Activated naive CD4-positive, alpha-beta T cell treated with Interleukin-2 at 50 U/mL for 16 hours (primary cell): ENCODE data around the gene SDK2.
"Not testable (repeated sequence)": the region's sequence is repeated elsewhere in the genome, so short reads cannot be mapped to it uniquely, and the experiment has no call there.

Experiments used
- DNase-seq: peaks from one replicate; pipeline ENCODE4 v3.0.0-alpha.2; 2020

The SDK2 gene

DNA sequence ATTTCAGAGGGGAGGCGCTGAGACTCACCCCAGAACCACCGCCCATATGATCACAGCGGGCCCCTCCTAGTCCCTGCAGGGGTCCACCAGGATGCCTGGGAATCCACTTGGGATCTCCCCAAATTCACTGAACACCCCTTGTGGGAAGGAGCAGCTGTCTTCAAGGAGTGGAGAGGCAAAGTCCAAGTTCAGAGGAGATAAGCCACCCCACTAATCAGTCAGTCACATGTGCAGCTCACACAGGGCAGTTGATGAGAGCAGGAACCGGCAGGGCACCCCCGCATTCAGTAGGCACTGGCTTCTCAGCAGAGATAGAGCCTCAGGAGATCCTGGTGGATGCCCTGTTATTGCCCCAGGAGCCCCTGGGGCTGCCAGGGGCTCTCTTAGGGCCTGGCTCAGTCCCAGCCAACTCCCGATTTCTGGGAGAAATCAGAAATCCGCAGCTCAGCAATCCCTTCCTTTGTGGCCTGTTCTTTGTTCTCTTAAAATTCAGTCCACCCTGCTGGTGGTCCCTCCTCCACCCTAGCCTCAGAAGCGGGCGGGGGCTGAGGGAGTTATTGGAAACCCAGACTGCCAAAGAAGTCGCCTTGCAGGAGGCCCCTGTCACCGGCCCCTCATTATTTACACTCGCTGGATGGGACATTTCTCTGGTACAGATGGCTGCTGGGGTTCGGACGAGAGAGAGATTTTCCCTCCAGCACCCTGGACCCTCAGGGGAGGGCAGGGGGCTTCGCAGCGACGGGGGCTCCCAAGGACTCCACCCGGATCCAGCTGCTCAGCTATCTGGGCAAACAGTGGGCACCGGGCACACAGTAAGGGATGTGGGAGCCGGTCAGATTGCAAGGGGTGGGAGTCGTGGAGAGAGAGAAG is 334.3 kb downstream of the SDK2 start:
- no peak for DNase-seq

DNA sequence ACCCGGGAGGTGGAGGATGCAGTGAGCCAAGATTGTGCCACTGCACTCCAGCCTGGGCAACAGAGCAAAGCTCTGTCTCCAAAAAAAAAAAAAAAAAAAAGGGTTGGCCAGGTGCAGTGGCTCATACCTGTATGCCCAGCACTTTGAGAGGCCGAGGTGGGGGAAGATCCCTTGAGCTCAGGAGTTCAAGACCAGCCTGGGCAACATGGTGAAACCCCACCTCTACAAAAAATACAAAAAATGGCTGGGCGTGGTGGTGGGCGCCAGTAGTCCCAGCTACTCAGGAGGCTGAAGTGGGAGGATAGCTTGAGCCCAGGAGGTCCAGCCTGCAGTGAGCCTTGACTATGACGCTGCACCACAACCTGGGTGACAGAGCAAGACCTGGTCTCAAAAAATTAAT is 335.3 kb downstream of the SDK2 start:
- DNase-seq = not testable (repeated sequence)

DNA sequence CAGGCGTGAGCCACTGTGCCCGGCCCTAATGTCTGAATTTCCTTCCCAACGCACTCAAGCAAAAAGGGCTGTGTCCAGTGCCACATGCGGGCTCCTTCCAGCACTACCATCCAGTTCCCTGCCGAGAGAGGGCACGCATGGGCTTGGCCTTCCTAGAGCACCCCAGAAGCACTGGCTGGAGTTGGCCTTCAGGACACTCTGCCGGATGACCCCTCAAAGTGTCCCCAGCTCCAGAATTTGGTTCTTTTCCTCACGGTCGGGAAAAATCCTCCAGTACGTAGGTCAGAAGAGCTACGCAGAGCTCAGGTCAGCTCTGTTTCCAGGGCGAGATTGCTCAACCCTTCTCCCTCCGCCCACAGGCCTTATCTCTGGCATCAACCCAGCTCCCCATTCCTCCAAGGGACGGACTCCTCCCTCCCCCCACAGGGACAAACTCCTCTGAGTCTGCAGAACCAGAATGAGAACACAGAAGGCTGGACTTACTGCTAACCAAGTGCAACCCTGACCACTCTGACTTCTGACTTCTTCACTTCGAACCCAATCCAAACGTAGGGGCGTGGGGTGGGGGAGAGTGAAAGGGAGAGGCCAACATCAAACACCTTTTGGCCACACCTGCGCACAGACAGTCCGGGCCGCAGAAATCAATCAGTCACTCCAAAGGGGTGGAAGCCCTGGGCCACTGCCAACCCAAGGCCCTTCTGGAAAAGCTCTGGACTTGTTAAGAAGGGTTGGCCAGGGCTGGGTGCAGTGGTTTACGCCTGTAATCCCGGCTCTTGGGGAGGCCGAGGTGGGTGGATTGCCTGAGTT is 336.0 kb downstream of the SDK2 start:
- no peak for DNase-seq

DNA sequence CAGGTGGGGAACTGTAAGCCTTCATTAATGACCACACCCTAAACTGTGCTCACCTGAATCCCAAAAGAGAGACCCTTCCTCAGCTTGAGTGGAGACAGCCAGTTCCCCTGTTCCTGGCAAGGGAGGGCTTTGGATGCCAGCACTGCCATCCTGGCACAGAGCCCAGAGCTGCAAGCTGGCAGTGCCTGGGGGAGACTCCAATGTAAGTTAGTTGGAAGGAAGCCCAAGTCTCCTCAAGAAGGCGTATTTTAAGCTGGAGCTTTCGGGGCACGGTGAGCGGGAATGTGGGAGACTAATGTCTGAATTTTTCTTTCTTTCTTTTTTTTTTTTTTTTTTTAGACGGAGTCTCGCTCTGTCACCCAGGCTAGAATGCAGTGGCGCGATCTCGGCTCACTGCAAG is 337.1 kb downstream of the SDK2 start:
- DNase-seq = no peak

DNA sequence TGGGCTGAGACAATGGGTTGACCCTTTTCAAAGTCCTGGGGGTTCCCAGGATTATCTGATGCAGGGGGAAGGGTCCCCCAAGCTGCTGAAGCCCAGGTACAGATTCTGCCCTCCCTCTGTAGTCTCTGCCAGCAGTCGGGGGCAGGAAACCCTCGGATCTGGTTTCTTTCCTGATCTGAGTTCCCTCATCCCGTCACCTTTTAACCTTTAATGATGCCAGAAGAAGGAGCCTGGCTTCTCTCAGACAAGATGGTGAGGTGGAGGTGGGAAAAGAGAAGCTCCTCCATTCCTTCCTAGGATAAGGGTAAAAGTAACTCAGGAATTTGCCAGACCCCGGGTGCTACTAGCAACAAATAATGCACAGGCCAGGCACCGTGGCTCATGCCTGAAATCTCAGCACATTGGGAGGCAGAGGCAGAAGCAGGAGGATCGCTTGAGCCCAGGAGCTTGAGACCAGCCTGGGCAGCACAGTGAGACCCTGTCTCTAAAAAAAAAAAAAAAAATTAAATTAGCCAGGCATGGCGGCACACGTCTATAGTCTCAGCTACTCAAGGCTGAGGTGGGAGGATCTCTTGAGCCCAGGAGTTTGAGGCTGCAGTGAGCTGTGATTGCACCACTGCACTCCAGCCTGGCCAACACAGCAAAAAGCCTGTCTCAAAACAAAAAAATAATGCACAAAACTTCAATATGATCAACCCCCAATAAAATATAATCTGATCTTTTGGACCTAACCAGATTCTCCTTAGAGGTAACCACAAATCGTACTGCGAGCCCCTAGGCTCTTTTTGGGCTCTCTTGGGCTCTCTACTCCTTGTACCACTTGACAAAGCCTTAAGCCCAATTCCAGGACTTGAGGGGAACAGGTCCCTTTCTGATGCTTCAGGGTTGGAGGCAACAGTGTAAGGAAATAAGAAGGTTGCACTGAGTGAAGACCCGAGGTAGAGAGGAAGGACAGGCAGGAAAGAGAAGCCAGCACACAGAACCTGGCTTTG is 338.1 kb downstream of the SDK2 start:
- no peak for DNase-seq

DNA sequence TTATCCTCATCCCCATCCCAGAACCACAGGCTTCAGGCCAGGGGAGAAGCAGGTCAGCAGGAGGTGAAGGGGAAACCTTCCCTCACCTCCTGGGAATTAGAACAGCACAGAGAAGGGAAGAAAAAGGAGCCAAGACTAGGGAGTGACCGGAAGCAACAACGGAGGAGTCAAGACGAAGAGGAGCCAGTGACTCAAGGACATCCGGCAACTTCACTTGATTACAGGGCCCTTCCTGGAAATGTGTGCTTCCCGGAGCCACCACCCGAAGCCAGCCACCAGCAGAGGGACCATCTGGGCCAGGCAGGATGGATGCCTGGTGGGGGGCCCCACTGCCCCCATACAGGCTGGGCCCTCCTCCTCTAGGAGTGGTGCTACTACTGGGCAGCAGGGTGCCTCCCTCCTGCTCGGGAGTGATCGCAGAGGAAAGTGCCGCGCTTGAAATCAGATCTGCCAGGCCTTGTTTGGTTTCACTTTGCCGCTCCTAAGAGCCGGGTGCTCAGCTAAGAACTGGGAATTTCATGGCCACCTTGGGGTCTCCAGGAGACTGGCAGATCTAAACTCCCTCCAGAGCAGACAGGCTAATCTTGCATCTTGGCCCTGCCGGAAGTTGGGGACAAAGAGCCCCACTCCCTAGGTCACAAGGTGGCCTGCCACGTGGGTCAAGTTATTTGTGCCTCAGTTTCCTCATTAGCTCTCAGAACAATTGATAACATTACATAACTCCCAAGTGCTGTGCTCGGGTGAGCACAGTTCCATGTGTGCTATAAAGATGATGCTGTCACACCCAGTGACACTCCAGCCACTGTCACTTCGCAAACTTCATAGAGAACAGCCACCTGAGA is 339.1 kb downstream of the SDK2 start:
- no peak for DNase-seq

DNA sequence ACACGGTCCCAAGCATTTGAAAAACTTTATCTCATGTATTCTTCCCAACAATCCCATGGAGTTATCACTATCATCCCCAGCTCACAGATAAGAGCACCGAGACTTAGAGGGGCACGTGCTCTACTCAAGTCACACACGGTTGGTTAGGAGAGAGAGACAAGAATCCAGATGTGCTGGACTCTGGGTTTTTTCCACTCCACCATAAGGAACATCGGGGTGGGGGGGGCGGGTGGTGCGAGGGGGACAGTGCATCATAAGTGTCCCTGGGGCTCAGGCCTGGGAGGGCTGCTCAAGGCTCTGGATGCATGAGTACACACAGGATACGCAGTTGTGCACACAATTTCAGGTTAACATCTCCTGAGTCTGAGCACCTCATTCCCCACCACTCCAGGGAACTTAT is 339.8 kb downstream of the SDK2 start:
- no peak for DNase-seq

DNA sequence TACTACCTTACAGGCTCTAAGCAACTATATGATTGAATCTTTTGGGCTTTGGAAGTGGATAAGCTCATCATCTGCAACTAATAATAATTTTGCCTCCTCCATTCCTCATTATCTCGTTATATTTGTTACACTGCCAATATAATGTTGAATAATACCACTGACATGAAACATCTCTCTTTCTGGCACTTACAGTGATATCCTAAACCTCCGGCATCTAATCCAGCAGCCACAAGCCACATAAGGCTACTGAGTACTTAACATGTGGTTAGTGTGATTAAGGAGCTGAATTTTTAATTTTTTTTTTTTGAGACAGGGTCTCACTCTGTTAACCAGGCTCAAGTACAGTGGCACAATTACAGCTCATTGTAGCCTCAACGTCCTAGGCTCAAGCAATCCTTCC is 342.1 kb downstream of the SDK2 start:
- DNase-seq = no peak

DNA sequence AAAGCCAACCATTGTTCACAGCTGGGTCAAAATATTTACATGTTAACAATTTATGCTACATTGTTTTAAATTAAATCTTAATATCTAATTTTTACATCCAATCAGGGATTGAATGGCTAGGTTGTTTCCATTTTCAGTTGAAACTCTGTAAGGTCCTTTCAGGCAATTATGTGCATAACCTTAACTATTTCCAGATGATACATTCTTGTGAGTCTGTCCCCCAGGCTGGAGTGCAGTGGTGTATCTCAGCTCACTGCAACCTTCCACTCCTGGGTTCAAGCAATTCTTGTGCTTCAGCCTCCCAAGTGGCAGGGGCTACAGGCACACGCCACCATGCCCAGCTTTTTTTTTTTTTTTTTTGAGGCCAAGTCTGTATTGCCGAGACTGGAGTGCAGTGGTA is 342.9 kb downstream of the SDK2 start:
- no peak for DNase-seq

DNA sequence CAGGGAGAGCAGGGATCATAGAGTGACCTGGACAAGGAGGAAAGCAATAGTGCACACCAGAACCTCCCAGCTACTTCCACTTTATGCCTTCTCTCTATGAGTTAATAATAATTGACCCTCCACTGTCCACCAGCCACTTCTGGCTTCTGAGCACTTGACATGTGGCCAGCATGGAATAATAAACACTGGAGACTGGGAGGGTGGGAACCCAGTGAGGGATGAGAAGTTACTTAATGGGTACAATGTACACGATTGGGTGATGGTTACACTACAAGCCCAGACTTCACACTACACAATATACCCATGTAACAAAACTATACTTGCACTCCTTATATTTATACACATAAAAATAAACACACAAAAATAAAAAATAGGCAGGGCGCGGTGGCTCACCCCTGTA is 343.9 kb downstream of the SDK2 start:
- DNase-seq = no peak

DNA sequence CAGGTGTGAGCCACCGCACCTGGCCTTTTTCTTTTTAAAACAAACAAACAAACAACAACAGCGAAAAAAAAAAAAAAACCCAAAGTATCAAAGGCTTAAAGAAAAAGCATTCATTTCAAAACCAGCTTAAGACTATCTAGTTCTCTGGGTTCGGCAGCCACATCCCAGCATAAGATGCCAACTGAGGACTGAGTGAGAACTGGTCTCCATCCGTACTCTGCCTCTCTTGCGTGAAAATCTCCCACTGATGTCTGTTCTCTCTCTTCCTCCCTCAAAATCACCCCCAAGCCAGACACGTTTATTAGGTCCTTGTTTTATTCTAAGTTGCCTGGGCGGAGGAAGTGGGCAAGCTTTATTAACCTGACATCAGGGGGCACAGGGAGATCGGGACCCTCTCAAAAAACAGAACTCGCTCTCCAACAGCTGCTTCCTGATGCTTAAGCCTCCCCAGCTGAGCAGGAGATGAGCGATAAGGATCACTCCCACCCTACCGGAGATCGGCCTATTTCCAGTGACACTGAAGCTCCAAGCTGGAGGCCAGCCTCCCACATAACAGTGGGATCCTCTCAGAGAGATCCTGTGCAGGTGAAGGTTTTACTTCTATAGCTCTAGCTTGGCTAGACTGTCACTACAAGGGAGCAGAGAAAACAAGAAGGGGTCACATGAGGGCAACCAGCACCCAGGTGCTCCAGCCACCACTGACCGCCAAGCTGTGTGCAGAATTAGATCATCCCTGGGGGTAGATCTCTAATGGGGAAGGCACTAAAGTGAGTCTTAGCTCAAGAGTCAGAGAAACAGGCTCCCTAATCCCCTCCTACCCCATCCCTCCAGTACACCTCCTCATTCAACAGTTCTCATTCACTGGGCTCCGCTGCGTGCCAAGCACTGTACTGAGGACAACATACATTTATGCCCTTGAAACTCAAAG is 346.0 kb downstream of the SDK2 start:
- DNase-seq = no peak

DNA sequence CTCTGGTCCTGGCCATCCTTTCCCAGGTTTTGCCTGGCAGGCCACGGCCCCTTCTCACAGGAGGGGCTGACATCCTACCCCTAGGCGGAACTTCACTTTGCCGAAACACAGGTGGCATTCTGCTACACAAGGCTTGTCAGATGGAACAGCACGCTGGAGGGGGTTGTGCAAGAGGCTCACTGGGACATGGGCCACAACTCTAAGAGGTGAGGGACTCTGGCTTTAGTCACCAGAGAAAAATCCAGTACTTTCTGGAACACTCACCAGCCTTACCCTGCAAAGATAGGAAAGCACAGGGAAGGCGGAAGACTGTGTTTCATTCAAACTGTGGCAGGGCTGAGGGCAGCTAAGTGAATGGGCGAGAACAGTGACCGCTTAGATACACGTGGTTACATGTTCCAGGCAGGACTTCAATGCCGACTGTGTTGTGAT is 350.7 kb downstream of the SDK2 start:
- no peak for DNase-seq

DNA sequence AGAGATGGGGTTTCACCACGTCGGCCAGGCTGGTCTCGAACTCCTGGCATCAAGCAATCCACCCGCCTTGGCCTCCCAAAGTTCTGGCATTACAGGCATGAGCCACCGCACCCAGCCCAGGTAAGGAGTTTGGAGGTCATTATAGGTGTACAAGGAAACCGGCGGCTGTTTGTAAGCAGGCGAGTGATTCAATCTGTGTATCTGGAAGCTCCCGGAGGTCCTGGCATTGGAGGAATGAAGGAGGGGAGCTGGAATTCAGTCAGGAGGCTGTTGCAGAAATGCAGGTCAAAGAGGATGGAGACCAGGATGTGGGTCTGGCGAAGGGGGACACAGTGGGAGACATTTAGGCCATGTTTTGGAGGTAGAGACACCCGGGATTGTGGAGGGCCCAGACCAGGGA is 351.2 kb downstream of the SDK2 start:
- DNase-seq = no peak

DNA sequence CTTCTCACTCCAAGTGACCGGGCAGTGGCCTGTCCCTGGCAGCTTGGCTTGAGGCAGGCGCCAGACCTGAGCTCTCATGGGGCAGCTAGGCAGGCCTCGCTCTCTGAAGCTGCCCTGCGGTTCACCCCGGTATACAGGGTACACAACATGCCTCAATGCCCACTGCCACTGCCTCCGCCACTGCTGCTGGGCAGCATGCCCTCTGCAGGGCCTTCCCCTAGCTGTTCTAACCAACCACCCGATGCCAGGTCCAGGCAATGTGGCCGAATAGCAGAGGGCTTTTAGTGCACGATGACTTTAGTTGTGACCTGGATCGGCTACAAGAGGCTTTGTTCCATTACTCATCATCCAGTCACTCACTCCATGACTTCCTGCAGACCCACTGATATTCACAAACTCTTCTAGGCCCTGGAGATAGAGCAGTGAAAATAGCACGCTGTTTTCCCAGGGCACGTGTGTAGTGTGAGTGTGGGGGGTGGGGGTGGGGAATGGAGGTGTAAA is 352.2 kb downstream of the SDK2 start:
- no peak for DNase-seq

DNA sequence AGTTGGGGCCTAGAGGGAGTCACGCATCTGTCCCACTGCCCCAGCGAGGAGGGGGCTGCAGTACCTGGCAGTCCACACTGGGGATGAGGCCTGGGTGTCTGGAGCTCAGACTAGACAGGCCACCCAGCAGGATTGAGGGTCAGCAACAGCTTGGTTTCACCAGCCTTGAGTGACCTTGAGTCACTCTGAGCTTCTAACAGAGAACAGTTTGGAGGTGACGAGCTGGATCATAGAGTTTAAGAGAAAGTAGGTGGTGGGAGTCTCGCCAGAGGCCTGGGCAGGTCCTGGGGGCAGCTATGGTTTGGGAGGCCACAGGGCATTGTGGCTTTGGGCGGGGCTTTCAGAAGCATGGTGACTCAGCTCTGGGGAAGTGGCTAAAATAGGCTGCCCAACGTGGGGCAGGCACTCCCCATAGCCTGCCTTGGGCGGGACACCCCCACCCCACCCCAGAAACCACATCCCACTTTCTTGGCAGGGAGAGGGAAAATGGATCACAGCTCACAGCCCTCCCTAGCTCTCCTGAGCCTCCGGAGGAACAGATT is 352.9 kb downstream of the SDK2 start:
- no peak for DNase-seq

DNA sequence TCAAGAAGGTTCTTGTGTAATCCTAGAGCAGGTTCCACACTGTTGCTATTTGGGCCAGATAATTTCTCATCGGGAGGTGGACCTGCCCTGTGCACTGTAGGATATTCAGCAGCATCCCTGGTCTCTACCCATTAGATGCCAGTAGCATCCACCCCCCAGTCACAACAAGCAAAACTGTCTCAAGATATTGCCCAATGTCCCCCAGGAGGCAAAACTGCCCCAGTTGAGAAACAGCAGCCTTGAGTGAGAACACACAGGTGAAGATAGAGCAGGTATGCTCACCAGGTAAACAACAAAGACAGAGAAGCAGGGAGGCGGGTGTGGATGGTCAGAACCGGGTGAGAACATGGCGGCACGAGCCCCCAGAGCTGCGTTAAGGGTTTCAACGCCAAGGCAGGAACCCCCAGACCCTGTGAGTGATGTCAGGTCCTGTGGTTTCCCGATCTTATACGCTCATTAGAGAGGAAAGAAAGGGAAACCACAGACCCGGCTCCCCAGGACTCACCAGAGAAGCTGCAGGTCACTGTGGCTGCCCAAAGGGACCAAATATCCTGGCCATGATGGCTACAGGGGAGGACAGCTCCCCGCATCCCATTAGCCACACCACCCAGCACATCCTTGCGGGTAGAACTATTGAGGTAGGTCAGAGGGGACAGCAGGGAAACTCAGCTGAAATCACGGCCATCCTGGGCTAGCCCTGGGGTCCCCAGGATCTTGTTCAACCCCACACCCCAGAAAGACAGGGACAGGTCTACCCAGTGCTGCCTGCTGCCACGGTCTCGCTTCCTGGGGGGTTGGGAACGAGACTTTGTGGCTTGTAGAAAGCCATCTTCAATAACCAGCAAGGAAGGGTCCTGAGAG is 353.6 kb downstream of the SDK2 start:
- DNase-seq = no peak

DNA sequence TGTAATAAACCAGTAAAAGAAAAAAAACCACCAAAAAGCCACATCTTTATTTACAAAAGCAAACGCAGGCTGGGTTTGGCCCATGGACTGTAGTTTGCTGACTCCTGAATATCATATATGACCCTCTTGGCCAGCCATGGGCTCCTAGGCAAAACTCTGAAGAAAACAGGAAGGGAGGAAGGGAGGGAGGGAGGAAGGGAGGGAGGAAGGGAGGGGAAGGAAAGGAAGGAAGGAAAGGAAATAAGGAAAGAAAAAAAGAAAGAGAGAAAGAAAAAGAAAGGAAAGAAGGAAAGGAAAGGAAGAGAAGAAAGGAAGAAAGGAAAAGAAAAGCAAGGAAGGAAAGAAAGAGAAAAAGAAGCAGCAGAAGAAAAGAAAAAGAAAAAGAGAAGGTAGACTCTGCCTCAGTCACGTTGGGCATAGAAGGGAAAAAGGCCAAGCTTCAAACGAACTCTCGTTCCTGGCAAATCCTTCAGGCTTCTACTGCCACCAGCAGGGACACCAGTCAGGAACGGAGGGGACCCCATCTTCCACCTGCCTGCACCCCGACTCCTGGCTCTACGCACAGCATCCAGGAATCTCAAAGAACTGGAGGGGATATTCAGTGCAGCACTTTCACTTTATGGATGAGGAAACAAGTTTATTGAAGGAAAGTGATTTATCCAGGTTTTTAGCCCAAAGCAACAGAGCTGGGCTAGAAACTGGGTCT is 354.5 kb downstream of the SDK2 start:
- no peak for DNase-seq

DNA sequence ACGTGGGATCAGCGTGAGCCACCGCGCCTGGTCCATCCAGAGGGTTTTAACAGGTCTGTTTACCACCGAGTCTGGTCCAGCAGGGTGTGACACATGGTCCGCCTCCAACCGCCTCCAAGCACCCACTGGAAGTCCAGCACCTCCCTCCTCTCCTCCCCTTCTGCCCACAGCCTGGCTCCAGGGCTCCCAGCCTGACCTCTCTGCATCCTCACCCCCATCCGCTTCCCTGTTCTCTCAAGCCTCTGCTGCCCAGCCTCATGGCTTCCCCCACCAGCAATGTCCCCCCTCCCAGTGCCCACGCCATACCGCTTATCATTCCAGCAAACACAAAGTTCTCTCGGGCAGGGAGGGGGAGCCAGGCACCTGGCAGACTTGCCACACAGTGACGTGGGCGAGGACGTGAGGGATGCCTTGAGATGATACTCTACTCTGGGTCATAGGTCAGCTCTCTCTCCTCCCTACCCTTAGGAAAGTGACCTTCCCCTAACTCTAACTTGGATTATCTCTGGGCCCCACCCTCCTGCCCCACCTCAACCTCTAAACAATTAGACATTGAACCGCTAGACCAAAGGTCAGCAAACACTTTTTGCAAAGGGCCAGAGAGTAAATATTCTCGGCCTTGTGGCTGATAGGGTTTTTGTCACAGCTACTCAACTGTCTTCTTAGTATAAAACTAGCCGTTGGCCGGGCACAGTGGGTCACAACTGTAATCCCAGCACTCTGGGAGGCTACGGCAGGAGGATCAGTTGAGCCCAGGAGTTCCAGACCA is 355.5 kb downstream of the SDK2 start:
- DNase-seq = no peak
